AG10803 (cell line): Measurements from ENCODE around the gene GFM1.

Experiments used
- DNase-seq: peaks from one replicate; pipeline ENCODE4 v3.0.0; 2010; ENCODE audit warnings: low read depth
- H3K4me3 ChIP-seq: 2 replicates; pipeline ENCODE4 v1.5.1; 2011; ENCODE audit warnings: mild to moderate bottlenecking, low read length, control low read depth
- TF ChIP-seq, protein P1 (sequence below): conservative IDR thresholded peaks from 2 replicates; pipeline ENCODE4 v1.5.1; 2011; ENCODE audit warnings: mild to moderate bottlenecking, low read length, control low read depth, inconsistent platforms

Gene GFM1

DNA sequence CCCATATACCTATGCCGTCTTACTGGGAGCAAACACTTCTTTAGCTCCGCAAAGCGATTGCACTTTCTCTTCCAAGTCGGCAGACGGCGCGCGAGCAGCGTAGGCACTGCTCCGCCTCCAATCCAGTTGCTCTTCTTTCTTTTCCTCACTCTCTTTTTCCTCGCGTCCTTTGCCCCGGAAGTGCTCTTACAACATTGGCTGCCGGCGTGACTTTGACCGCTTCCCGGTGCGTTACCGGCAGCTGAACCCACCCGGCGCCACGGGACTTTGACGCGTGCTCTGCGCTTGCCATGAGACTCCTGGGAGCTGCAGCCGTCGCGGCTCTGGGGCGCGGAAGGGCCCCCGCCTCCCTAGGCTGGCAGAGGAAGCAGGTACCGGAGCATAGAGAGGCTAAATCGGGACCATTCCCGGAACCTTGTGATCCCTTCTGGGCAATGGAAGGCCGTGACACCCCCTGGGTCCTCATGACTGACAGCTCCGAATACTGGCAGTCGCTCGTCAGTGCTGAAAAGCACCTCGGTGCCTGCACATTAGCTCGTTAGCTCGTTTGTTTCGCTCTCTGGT lies at the start of gene GFM1:
GFM1 (plus strand) TSS at position 183 of the 564 bp plus-strand sequence; CDS start at position 291, 108 bp downstream.
- TF ChIP-seq, protein P1, sequence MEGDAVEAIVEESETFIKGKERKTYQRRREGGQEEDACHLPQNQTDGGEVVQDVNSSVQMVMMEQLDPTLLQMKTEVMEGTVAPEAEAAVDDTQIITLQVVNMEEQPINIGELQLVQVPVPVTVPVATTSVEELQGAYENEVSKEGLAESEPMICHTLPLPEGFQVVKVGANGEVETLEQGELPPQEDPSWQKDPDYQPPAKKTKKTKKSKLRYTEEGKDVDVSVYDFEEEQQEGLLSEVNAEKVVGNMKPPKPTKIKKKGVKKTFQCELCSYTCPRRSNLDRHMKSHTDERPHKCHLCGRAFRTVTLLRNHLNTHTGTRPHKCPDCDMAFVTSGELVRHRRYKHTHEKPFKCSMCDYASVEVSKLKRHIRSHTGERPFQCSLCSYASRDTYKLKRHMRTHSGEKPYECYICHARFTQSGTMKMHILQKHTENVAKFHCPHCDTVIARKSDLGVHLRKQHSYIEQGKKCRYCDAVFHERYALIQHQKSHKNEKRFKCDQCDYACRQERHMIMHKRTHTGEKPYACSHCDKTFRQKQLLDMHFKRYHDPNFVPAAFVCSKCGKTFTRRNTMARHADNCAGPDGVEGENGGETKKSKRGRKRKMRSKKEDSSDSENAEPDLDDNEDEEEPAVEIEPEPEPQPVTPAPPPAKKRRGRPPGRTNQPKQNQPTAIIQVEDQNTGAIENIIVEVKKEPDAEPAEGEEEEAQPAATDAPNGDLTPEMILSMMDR: peak; percentile 99
- peak within 1 kb of the TSS; percentile 74 for H3K4me3 ChIP-seq
- peak; percentile 95 for DNase-seq

DNA sequence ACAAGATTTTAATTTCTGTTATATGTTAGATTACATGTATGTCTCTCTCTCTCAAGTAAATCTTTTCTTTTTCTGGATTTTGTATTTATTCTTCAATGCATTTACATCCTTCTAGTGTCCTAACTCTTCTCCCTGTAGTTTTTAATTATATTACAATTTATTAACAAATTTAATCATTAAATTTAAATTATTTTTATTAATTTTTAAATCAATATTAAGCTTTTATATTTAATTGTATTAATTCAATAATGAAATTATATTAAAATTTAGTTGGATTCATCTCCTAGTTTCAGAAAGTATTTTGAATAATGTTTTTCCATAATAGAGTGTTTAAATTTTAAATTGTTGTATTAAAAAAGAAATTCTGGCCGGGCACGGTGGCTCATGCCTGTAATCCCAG lies 43.5 kb upstream of the GFM1 start:
- DNase-seq: no peak

GRCh38 chr3:158602227-158602626 lies 42.1 kb upstream of the GFM1 start:
- no peak overlapping the region for H3K4me3 ChIP-seq
- TF ChIP-seq, protein P1: no peak
- no peak for DNase-seq

More for the DNA sequence above, 43.5 kb upstream of the GFM1 start:
- TF ChIP-seq, protein P1: no peak
- no peak overlapping the region for H3K4me3 ChIP-seq

GRCh38 chr3:158617982-158618875 lies 26.1 kb upstream of the GFM1 start:
- TF ChIP-seq, protein P1: no peak
- no peak overlapping the region for H3K4me3 ChIP-seq
- DNase-seq: no peak

DNA sequence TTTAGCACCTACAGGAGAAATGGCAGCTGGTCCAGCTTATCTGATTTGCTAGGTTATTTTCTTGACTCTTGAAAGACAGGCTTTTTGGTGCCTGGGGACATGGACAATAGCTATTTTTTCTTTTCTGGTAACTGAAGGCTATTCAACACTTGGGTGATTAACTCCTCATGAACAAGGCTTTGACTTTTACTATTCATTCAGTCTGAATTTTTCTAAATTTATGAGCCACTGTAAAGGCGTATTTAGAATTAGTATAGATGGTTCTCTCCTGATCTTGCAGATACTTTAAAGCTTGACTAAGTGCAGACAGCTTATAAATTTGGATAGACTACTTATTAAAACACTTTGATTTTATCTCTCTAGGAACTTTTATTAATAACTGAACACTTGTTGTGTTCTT lies 18.4 kb upstream of the GFM1 start:
- no peak for DNase-seq
- H3K4me3 ChIP-seq: no peak overlapping the region
- TF ChIP-seq, protein P1: no peak

DNA sequence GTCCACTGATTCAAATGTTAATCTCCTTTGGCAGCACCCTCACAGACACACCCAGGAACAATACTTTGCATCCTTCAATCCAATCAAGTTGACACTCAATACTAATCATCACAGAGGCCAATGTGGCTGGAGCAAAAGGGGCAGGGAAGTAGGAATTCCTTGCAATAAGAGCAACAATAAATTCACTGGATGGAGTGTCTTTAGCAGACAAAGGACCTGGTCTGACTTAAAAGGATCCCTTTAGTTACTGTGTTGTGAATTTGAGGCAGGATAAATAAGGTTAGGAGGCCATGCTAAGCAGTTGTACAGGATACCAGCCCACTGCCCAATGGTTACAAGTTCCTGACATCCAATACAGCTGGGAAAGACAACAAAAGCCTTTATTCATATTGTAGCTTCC lies 12.3 kb upstream of the GFM1 start:
- TF ChIP-seq, protein P1: no peak
- no peak overlapping the region for H3K4me3 ChIP-seq

DNA sequence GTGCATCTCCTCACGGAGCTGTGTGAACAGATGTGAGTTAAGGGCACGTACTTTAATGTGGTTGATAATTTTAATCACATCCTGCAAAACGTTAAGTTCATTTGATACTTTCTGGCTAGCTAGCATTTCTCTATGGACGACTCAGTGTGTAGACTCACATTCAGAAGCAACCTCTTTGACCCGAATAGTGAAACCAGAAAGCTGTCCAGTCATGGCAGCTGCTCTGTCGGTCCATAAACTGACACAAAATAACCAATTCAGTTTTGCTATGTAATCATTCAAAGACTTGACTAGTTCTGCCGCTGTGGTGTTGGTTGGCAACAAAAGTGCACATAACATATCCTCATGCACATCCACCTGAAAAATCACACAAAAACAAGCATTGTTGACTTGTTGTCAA lies 3.7 kb upstream of the GFM1 start:
- DNase-seq: no peak
- TF ChIP-seq, protein P1: no peak
- no peak overlapping the region for H3K4me3 ChIP-seq

More for the DNA sequence above, 12.3 kb upstream of the GFM1 start:
- DNase-seq: no peak
